RWPE1 (cell line): Measurements from ENCODE around the gene P4HA3.
A peak's percentile ranks its signal among the peaks of the same experiment; 100 is the strongest.

ENCODE experiments used
- CTCF ChIA-PET: fragments of 350-600 bp; sonication (Branson Sonifier 250); formaldehyde crosslinking; extraction: SDS; loops from one replicate; lab custom pipeline; 2021; lab: Yijun Ruan, JAX
- POLR2A ChIA-PET: fragments of 400-600 bp; formaldehyde crosslinking; extraction: SDS; loops from one replicate; lab custom pipeline; 2020; ENCODE audit warnings: antibody characterized with exemption; ENCODE audit not compliant: low non-redundant PET; lab: Yijun Ruan, JAX
- DNase-seq: peaks from one replicate; pipeline ENCODE4 v3.0.0; 2012; ENCODE audit warnings: low spot score
- H3K27ac ChIP-seq: fragments of 450-650 bp; 2 replicates; pipeline ENCODE4 v1.5.1; 2017
- TF ChIP-seq, protein P1 (sequence below): fragments of 450-650 bp; conservative IDR thresholded peaks from 2 replicates; pipeline ENCODE4 v1.5.1; 2017; ENCODE audit warnings: low read depth, mild to moderate bottlenecking

P4HA3 gene

DNA sequence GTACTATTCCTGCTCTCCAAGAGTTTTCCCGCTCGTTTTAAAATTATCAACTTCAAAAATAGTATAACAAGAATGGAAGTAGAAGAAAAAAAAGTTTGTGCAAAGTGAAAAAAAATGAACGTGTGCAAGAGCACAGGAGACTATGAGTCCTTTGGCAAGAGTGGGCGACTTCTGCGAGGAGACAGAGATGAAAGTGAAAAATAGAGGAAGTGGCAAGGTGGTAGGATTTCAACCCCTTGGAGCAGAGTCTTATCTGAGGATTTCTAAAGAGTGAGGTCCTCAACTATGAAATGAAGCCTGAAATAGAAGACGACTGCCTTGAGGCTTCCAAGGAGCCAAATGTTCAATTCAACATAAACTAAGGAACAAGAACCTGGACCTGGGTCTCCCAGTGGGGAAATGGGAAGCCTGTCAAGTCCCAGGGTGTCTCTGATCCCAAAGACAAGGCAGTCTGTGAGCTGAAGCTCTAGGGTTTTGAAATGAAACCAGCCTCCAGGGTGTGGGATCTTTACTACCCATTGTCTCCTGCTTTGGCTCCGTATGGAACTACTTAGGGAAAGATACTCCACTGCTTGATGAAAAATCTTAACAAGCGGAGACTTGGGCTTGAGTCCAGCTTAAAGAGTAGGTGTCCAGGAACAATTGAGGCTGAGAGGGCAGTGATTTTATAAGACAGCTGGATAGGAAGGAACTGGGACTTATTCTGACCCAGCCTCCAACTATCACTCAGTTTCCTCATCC lies 4.8 kb downstream of the P4HA3 start:
- POLR2A ChIA-PET = no interaction called here
- no peak for DNase-seq
- CTCF ChIA-PET = no interaction called here
- no peak overlapping the region for H3K27ac ChIP-seq
- TF ChIP-seq, protein P1, sequence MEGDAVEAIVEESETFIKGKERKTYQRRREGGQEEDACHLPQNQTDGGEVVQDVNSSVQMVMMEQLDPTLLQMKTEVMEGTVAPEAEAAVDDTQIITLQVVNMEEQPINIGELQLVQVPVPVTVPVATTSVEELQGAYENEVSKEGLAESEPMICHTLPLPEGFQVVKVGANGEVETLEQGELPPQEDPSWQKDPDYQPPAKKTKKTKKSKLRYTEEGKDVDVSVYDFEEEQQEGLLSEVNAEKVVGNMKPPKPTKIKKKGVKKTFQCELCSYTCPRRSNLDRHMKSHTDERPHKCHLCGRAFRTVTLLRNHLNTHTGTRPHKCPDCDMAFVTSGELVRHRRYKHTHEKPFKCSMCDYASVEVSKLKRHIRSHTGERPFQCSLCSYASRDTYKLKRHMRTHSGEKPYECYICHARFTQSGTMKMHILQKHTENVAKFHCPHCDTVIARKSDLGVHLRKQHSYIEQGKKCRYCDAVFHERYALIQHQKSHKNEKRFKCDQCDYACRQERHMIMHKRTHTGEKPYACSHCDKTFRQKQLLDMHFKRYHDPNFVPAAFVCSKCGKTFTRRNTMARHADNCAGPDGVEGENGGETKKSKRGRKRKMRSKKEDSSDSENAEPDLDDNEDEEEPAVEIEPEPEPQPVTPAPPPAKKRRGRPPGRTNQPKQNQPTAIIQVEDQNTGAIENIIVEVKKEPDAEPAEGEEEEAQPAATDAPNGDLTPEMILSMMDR = no peak

DNA sequence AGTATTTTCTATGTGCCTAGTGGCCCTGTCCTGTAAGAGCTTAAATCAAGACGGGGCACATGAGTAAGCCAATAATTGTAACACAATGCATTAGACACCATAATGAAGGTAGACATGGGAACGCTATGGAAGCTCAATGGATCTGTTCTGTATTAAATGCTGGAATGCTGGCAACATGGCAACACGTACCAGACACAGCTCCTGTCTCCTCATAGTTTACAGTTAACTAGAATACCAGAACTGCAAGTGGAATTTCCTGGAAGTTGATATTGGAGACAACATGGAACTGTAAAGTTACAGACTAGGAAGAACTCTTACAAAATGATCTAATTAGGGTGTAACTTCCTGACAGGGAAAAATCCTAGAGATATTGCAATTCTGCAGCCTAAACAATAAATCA lies 12.4 kb downstream of the P4HA3 start:
- ChIA-PET POLR2A (no interaction called here), CTCF (no interaction called here)
- H3K27ac ChIP-seq = no peak overlapping the region
- TF ChIP-seq, protein P1 = no peak
- DNase-seq = no peak

DNA sequence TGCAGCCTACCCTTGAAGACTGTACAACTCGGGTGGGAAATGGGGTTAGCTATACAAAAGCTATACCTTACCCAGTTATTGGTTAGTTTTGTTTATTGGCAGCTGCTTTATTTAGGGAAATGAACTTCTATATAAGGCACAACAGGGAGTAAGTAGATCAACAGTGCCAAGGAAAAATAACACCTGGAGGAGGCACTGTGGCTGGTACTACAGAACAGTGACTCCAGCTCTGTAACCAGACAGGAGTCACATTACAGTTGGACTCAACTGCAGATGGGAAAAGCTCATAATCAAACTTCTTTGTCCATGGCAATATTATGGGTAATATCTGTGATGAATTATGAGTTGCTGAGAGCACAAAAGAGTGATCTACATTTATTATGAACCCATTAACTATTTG lies 14.0 kb downstream of the P4HA3 start:
- no peak for DNase-seq
- ChIA-PET CTCF (no interaction called here), POLR2A (interaction anchor here (0.6 kb wide), 1 partner anchor 28 kb away, joined by 4 read pairs; no protein-coding TSS in a partner anchor)
- no peak overlapping the region for H3K27ac ChIP-seq
- TF ChIP-seq, protein P1 = no peak

DNA sequence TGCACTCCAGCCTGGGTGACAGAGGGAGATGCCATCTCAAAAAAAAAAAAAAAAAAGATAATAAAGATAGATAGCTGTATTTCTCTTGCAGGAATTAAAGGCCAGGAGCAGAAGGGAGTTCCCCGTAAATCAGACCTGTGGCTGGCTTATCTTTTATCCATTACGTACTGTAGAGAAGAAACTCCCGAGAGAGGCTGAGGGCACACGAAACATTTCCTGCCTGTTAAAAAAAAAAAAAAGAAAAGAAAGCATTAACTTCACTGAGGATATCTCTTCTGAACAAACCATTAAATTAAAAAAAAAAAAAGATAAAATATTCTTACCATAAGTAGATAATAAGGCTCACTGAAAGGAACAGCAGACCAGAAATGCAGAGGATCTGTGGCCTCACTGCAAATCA lies 22.5 kb downstream of the P4HA3 start:
- POLR2A ChIA-PET = no interaction called here

GRCh38 chr11:74288161-74288560 lies 23.3 kb downstream of the P4HA3 start:
- H3K27ac ChIP-seq = no peak overlapping the region
- POLR2A ChIA-PET = no interaction called here
- peak; percentile 80 for DNase-seq
- TF ChIP-seq, protein P1 = no peak
- CTCF ChIA-PET = interaction anchor here (0.6 kb wide), 3 partner anchors 15 to 974 kb away, joined by 3 read pairs; no protein-coding TSS in a partner anchor

More for the DNA sequence above, 22.5 kb downstream of the P4HA3 start:
- CTCF ChIA-PET = no interaction called here
- no peak for DNase-seq
- peak overlapping the region; percentile 49; the same call in 1 of the 2 replicates for H3K27ac ChIP-seq
- TF ChIP-seq, protein P1 = no peak

- no peak overlapping the region for H3K27ac ChIP-seq
- TF ChIP-seq, protein P1 = no peak
- DNase-seq = no peak
- POLR2A ChIA-PET = no interaction called here
- CTCF ChIA-PET = no interaction called here
Measured at GRCh38 chr11:74284466-74284865, 27.0 kb downstream of the P4HA3 start.
